Transverse colon (tissue), 4 donors: Measurements from ENCODE around the gene CHCHD3. TPM values are rescaled to one million over a fixed set of nuclear protein-coding genes. Genes with fewer than 3 reads are reported as not detected.

Experiments
- DNase-seq: peaks from one replicate; pipeline ENCODE4 v3.0.0-alpha.2; 2019
- H3K27ac ChIP-seq, 4 donors: fragments of 200-600 bp; sonication (generic); 2 replicates each; pipeline ENCODE4 v1.5.1; 2016 to 2018; ENCODE audit warnings: inconsistent platforms in 4 of 4
- H3K27me3 ChIP-seq: fragments of 200-600 bp; sonication (generic); 2 replicates; pipeline ENCODE4 v1.5.1; 2017; ENCODE audit warnings: inconsistent platforms
- H3K36me3 ChIP-seq, 4 donors: fragments of 200-600 bp; sonication (generic); 2 replicates each; pipeline ENCODE4 v1.5.1; 2017 to 2019; ENCODE audit warnings: inconsistent platforms in 4 of 4
- H3K4me1 ChIP-seq, 4 donors: fragments of 200-600 bp; sonication (generic); 2 replicates each; pipeline ENCODE4 v1.5.1; 2017 to 2020; ENCODE audit warnings: inconsistent platforms in 4 of 4
- H3K4me3 ChIP-seq, 4 donors: fragments of 200-600 bp; sonication (generic); 1 replicate in 1 of 4; 2 replicates in 3 of 4; pipeline versions ENCODE4 v1.5.1 to v1.6.1; 2017 to 2019; ENCODE audit warnings: inconsistent platforms in 4 of 4
- H3K9me3 ChIP-seq, 2 donors: fragments of 200-600 bp; sonication (generic); 2 replicates each; pipeline ENCODE4 v1.5.1; 2017 to 2019; ENCODE audit warnings: inconsistent platforms in 2 of 2
- EP300 ChIP-seq: sonication (generic); formaldehyde crosslinking; IDR thresholded peaks from one replicate; pipeline ENCODE4 v1.6.1; 2017; ENCODE audit warnings: antibody characterized with exemption, low read depth
- POLR2A ChIP-seq: fragments of 450-650 bp; IDR thresholded peaks from one replicate; pipeline ENCODE4 v1.6.1; 2016; ENCODE audit warnings: antibody characterized with exemption, mild to moderate bottlenecking, moderate library complexity
- POLR2AphosphoS5 ChIP-seq, 3 donors: sonication (generic); formaldehyde crosslinking; IDR thresholded peaks; one replicate each; pipeline ENCODE4 v1.6.1; 2016; ENCODE audit warnings: antibody characterized with exemption in 3 of 3
- WGBS, 2 donors: methylation state at CpG; one replicate each; pipeline ENCODE4 v1.1.5; 2018; ENCODE audit warnings: low coverage in 1 of 2; 5-methylcytosine and 5-hydroxymethylcytosine counted together
- in situ Hi-C, 4 donors: fragments of 200-750 bp; cut with MboI; loops; one replicate each; pipeline versions ENCODE4 v1.15.0 to v1.15.1; 2017; ENCODE audit warnings: low sequenced_read_pairs in 3 of 4, low pct_ligation_motif_present in 1 of 4, low pct_unique_long_range_greater_than_20kb in 1 of 4
- intact Hi-C: fragments of 100-400 bp; cut with DNase I; formaldehyde crosslinking; loops from one replicate; pipeline ENCODE4 v1.15.1; 2023; ENCODE audit warnings: low total_unique reads
- total RNA-seq, 4 donors: library from RNA; depleted of rRNA; stranded (reverse); fragments of >200 nt; gene quantifications; one replicate each; pipeline ENCODE4 v1.1.0, GENCODE V29; 2016
- TF ChIP-seq, protein P1 (sequence below), 5 experiments: fragments of 200-600 bp in 3 of 5; fragments of 450-650 bp in 2 of 5; sonication (generic) in 3 of 5; IDR thresholded peaks; 1 replicate in 2 of 5; 2 replicates in 3 of 5; pipeline ENCODE4 v1.5.1; 2016 to 2017; ENCODE audit warnings: antibody characterized with exemption in 5 of 5, inconsistent platforms in 3 of 5, mild to moderate bottlenecking in 2 of 5, moderate library complexity in 1 of 5

CHCHD3 gene
- total RNA-seq, 4 donors from 2014 or later = 49.4 to 78.1 (median 52.9) TPM

DNA sequence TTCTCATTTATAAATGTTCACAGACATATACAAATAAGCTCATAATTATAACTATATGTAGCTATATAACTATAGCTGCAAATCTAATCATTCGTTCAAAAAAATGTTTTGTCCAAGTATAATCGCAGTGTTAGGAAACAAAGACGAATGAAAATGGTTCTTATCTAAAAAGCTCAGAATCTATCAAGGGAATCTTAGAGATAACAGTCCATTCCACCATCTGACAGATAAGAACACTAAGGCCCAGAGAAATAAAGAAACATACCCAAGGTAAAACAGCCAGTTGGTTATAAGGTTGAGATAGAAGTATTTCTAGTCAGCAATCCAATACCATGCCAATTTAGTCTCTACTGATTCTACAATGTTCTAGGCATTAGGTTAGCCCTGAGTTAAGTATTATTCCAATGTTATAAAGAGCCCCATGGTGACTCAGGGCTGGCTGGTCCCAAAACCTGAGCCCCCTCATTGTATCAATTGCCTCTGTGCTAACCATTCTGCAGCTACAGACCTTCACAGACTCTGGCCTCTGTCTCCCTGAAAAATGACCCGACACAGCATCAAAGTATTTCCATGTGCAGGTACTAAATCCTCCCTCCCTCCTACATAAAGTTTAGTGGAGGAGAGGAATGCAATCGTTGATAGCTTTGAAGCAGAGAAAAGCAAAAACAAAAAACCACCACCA, 30.0 kb downstream of the CHCHD3 start:
- DNase-seq = no peak
- intact Hi-C loops (no loop called here), in situ Hi-C loops (no loop called here)
- Histone ChIP-seq H3K9me3 (no peaks in the 10 kb centered on the region), H3K36me3 (no peaks in the 10 kb centered on the region), H3K4me3 (no peak overlapping the region), H3K4me1 (peaks cover 3 to 31% (median 11%) of the 10 kb centered on the region in 4 donors), H3K27me3 (no peaks in the 10 kb centered on the region), H3K27ac (no peak overlapping the region)
- WGBS, 2 donors = 86 to 89% methylated on average over 5 of the region's 5 CpGs
- no peak for TF ChIP-seq POLR2A
- no peak for TF ChIP-seq POLR2AphosphoS5 (IDR thresholded peaks at IDR 0.05)
- TF ChIP-seq, protein P1, sequence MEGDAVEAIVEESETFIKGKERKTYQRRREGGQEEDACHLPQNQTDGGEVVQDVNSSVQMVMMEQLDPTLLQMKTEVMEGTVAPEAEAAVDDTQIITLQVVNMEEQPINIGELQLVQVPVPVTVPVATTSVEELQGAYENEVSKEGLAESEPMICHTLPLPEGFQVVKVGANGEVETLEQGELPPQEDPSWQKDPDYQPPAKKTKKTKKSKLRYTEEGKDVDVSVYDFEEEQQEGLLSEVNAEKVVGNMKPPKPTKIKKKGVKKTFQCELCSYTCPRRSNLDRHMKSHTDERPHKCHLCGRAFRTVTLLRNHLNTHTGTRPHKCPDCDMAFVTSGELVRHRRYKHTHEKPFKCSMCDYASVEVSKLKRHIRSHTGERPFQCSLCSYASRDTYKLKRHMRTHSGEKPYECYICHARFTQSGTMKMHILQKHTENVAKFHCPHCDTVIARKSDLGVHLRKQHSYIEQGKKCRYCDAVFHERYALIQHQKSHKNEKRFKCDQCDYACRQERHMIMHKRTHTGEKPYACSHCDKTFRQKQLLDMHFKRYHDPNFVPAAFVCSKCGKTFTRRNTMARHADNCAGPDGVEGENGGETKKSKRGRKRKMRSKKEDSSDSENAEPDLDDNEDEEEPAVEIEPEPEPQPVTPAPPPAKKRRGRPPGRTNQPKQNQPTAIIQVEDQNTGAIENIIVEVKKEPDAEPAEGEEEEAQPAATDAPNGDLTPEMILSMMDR (IDR thresholded peaks at IDR 0.05) = no peak
- no peak for TF ChIP-seq EP300

DNA sequence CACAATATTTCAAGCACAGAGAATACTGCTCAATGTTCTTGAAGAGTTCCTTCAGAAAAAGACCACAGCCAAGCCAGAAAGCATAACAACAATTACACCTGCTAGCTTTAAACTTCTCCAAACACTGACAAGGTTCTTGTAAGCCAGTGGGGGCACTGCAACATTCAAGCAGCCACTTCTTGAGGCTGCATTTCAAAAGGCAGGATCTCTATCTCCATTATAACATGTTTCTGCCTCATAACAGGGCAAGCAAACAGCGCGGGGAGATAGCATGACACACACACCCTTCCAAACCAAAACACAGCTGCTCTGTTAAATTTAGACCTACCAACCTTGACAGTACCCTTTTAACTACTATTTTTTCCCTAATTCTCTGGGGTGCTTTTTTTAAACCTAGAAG, 30.8 kb downstream of the CHCHD3 start:
- Histone ChIP-seq H3K36me3 (no peaks in the 10 kb centered on the region), H3K27me3 (no peaks in the 10 kb centered on the region), H3K27ac (no peak overlapping the region), H3K9me3 (no peaks in the 10 kb centered on the region), H3K4me3 (no peak overlapping the region), H3K4me1 (peaks cover 3 to 31% (median 11%) of the 10 kb centered on the region in 4 donors)
- 23 to 53% methylated on average over 2 of the region's 2 CpGs for WGBS, 2 donors
- TF ChIP-seq POLR2A = no peak
- in situ Hi-C loops = no loop called here
- intact Hi-C loops = no loop called here
- DNase-seq = no peak

- in situ Hi-C loops = no loop called here
- 85 to 100% methylated on average over 1 to 5 of the region's 5 CpGs for WGBS, 2 donors
- TF ChIP-seq POLR2AphosphoS5 (IDR thresholded peaks at IDR 0.05) (no peak), EP300 (no peak), POLR2A (no peak)
- TF ChIP-seq, protein P1 (IDR thresholded peaks at IDR 0.05) = no peak
- Histone ChIP-seq H3K27me3 (no peaks in the 10 kb centered on the region), H3K4me1 (peaks cover 3 to 31% (median 11%) of the 10 kb centered on the region in 4 donors), H3K9me3 (no peaks in the 10 kb centered on the region), H3K4me3 (no peak overlapping the region), H3K27ac (no peak overlapping the region), H3K36me3 (no peaks in the 10 kb centered on the region)
- intact Hi-C loops = no loop called here
- DNase-seq = no peak
Observed at GRCh38 chr7:133050200-133050995, 31.5 kb downstream of the CHCHD3 start.

- H3K36me3 ChIP-seq = no peaks in the 10 kb centered on the region
- DNase-seq = no peak
- intact Hi-C loops (no loop called here), in situ Hi-C loops (no loop called here)
- H3K27me3 ChIP-seq = no peaks in the 10 kb centered on the region
- TF ChIP-seq POLR2A = no peak
- TF ChIP-seq, protein P1 (IDR thresholded peaks at IDR 0.05) = no peak
- TF ChIP-seq POLR2AphosphoS5 (IDR thresholded peaks at IDR 0.05) = no peak
- peaks cover 3 to 27% (median 11%) of the 10 kb centered on the region in 4 donors for H3K4me1 ChIP-seq
- H3K27ac ChIP-seq = no peak overlapping the region
- WGBS, 2 donors = 76 to 86% methylated on average over 4 of the region's 4 CpGs
- H3K9me3 ChIP-seq = no peaks in the 10 kb centered on the region
- H3K4me3 ChIP-seq = no peak overlapping the region
Observed at GRCh38 chr7:133048589-133048988, 33.3 kb downstream of the CHCHD3 start.
